Endothelial cell of umbilical vein (primary cell): ENCODE results near the gene YEATS4. TPM values are rescaled to one million over a fixed set of nuclear protein-coding genes. Genes with fewer than 3 reads are reported as not detected.

Experiments
- BruUV-seq: library from RNA; stranded (reverse); fragments of 400-500 nt; replicated peaks from 2 replicates; lab custom pipeline; 2021; lab: Mats Ljungman, UMichigan
- CTCF ChIA-PET: fragments of 300-600, 350-600 bp; sonication (Branson Sonifier 250); formaldehyde crosslinking; loops from one replicate; lab custom pipeline; 2021; ENCODE audit warnings: antibody characterized with exemption, inconsistent platforms; lab: Charles Lee
- POLR2A ChIA-PET: fragments of 300-600, 350-600 bp; sonication (Branson Sonifier 250); formaldehyde crosslinking; loops from one replicate; lab custom pipeline; 2021; ENCODE audit warnings: antibody characterized with exemption, inconsistent platforms; lab: Charles Lee
- DNase-seq: peaks from one replicate; pipeline ENCODE4 v3.0.0-alpha.2; 2011; ENCODE audit warnings: low read depth, low spot score
- FAIRE-seq: peaks from 2 replicates; lab custom pipeline; 2011; peaks lifted over from hg19 to GRCh38; lab: Jason Lieb, UNC
- H2AFZ ChIP-seq: 2 replicates; pipeline ENCODE4 v1.6.0; 2012; ENCODE audit warnings: low read depth, low read length, control low read depth, inconsistent platforms
- H3K27ac ChIP-seq: 2 replicates; pipeline ENCODE4 v1.5.1; 2011; ENCODE audit warnings: low read depth, mild to moderate bottlenecking, control low read depth, low read length, moderate library complexity; ENCODE audit not compliant: insufficient read depth
- H3K27me3 ChIP-seq, 2 experiments: 2 replicates each; pipeline versions ENCODE4 v1.6.0 to v1.6.1; 2011; ENCODE audit warnings: low read length in 2 of 2, mixed read lengths in 1 of 2; ENCODE audit not compliant: control insufficient read depth in 2 of 2, insufficient read depth in 2 of 2
- H3K36me3 ChIP-seq, 2 experiments: 2 replicates in 1 of 2; 3 replicates in 1 of 2; pipeline ENCODE4 v1.5.1; 2011; ENCODE audit warnings: low read length in 2 of 2, mild to moderate bottlenecking in 1 of 2, moderate library complexity in 1 of 2; ENCODE audit not compliant: control insufficient read depth in 2 of 2, insufficient read depth in 2 of 2; ENCODE audit errors: extremely low read depth in 1 of 2
- H3K4me1 ChIP-seq: 3 replicates; pipeline ENCODE4 v1.5.1; 2011; ENCODE audit warnings: mild to moderate bottlenecking, low read length; ENCODE audit not compliant: control insufficient read depth, insufficient read depth; ENCODE audit errors: extremely low read depth
- H3K4me2 ChIP-seq: 2 replicates; pipeline ENCODE4 v1.6.1; 2011; ENCODE audit warnings: low read length, control low read depth, mixed read lengths; ENCODE audit not compliant: insufficient read depth
- H3K4me3 ChIP-seq, 3 experiments: fragments of 200-600 bp in 1 of 3; sonication (generic), shearing (Covaris generic) in 1 of 3; replicated peaks in 1 of 3; 2 replicates each; pipeline ENCODE4 v1.5.1; 2011 to 2016; ENCODE audit warnings: control low read depth in 3 of 3, low read length in 3 of 3, mild to moderate bottlenecking in 2 of 3, inconsistent platforms in 1 of 3, low read depth in 1 of 3, moderate library complexity in 1 of 3; ENCODE audit not compliant: insufficient read depth in 1 of 3
- H3K79me2 ChIP-seq: 2 replicates; pipeline ENCODE4 v1.6.0; 2012; ENCODE audit warnings: low read length, inconsistent platforms; ENCODE audit not compliant: control insufficient read depth, insufficient read depth
- H3K9ac ChIP-seq: replicated peaks from 2 replicates; pipeline ENCODE3; 2011; ENCODE audit warnings: low read length, control low read depth; ENCODE audit not compliant: insufficient read depth; ENCODE audit errors: extremely low read depth
- H3K9me1 ChIP-seq: replicated peaks from 3 replicates; pipeline ENCODE4 v1.6.0; 2011; ENCODE audit warnings: mild to moderate bottlenecking, low read length; ENCODE audit not compliant: control insufficient read depth, insufficient read depth; ENCODE audit errors: extremely low read depth
- H3K9me3 ChIP-seq: replicated peaks from 2 replicates; pipeline ENCODE4 v1.5.1; 2012; ENCODE audit warnings: low read length, inconsistent platforms; ENCODE audit not compliant: control insufficient read depth, insufficient read depth
- H4K20me1 ChIP-seq: replicated peaks from 2 replicates; pipeline ENCODE3; 2011; ENCODE audit warnings: mild to moderate bottlenecking, low read length; ENCODE audit not compliant: control insufficient read depth, insufficient read depth; ENCODE audit errors: extremely low read depth
- GATA2 ChIP-seq: IDR thresholded peaks from 2 replicates; pipeline ENCODE4 v1.7.0; 2011; ENCODE audit warnings: low read depth, mild to moderate bottlenecking, moderate library complexity, mixed read lengths, low read length; ENCODE audit not compliant: insufficient read length, insufficient read depth
- MYC ChIP-seq: IDR thresholded peaks from one replicate; pipeline ENCODE4 v1.6.1; 2011; ENCODE audit warnings: mild to moderate bottlenecking, low read depth, low read length
- dilution Hi-C: fragments of 300-500 bp; cut with MboI; formaldehyde crosslinking; loops from one replicate; pipeline ENCODE4 v1.15.0; 2019; ENCODE audit warnings: low sequenced_read_pairs; ENCODE audit not compliant: extremely low pct_ligation_motif_present
- intact Hi-C: fragments of 100-400 bp; cut with micrococcal nuclease; formaldehyde crosslinking; loops from one replicate; pipeline ENCODE4 v1.10.0; 2022
- polyA plus RNA-seq, 4 experiments: library from polyadenylated mRNA; depleted of rRNA in 3 of 4; stranded (reverse) in 3 of 4; unstranded in 1 of 4; fragments of >200 nt; gene quantifications; 2 replicates each; pipeline versions ENCODE4 v1.2.1 to v1.2.3, GENCODE V29; 2011 to 2012; ENCODE audit warnings: missing spikeins in 1 of 4
- total RNA-seq: library from RNA; stranded (reverse); gene quantifications from 2 replicates; pipeline ENCODE4 v1.2.3, GENCODE V29; 2021
- TF ChIP-seq, protein P1 (sequence below), 2 donors: IDR thresholded peaks; 1 replicate in 1 of 2; 2 replicates in 1 of 2; pipeline ENCODE4 v1.5.1; 2011; ENCODE audit warnings: low read length in 2 of 2, mild to moderate bottlenecking in 2 of 2, moderate library complexity in 2 of 2, control low read depth in 1 of 2, inconsistent platforms in 1 of 2, low read depth in 1 of 2; ENCODE audit not compliant: insufficient read depth in 1 of 2; ENCODE audit errors: extremely low read depth in 1 of 2
- TF ChIP-seq, protein P2 (sequence below): IDR thresholded peaks from 2 replicates; pipeline ENCODE4 v1.6.1; 2011; ENCODE audit not compliant: insufficient read depth, insufficient read length

Gene YEATS4
- total and polyA plus RNA-seq, 2 donors (not counting 3 experiments of a cell fraction or from before 2014, with no cell fraction given), result 13.6 to 16.7 TPM

DNA sequence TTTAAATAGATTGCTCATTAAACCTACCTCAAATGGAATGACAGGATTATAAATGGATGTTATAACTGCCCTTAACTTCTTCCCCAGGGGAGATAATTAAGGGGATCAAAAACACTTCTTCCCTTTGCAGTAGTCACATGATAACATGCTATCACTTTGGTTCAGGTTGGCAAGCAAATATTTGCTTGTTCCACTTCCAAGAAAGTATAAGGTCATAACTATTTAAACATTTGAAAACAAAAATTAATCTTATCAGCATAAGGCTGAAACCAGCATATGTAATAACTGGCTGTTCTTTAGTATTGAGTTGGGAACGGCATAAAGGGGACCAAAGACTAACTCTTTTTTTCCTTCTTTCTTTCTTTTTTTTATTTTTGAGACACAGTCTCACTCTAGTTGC is 13.8 kb upstream of the YEATS4 start:
- BruUV-seq, result no TSS peak
- dilution Hi-C loops, result no loop called here

More for the DNA sequence above, 13.8 kb upstream of the YEATS4 start:
- peaks cover 8 to 14% of the 10 kb centered on the region in 2 experiments for H3K27me3 ChIP-seq
- TF ChIP-seq, protein P1, sequence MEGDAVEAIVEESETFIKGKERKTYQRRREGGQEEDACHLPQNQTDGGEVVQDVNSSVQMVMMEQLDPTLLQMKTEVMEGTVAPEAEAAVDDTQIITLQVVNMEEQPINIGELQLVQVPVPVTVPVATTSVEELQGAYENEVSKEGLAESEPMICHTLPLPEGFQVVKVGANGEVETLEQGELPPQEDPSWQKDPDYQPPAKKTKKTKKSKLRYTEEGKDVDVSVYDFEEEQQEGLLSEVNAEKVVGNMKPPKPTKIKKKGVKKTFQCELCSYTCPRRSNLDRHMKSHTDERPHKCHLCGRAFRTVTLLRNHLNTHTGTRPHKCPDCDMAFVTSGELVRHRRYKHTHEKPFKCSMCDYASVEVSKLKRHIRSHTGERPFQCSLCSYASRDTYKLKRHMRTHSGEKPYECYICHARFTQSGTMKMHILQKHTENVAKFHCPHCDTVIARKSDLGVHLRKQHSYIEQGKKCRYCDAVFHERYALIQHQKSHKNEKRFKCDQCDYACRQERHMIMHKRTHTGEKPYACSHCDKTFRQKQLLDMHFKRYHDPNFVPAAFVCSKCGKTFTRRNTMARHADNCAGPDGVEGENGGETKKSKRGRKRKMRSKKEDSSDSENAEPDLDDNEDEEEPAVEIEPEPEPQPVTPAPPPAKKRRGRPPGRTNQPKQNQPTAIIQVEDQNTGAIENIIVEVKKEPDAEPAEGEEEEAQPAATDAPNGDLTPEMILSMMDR (IDR thresholded peaks at IDR 0.05; ENCODE audit: extremely low read depth in 1 of 2, insufficient read depth in 1 of 2, low read depth in 1 of 2, low read length in 2 of 2), result no peak
- TF ChIP-seq GATA2 (no peak), MYC (no peak)
- TF ChIP-seq, protein P2, sequence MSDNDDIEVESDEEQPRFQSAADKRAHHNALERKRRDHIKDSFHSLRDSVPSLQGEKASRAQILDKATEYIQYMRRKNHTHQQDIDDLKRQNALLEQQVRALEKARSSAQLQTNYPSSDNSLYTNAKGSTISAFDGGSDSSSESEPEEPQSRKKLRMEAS, result no peak
- H3K9ac ChIP-seq, result no peak overlapping the region
- ChIA-PET POLR2A (no interaction called here), CTCF (no interaction called here)
- H3K27ac ChIP-seq, result no peak overlapping the region
- no peak overlapping the region for H2AFZ ChIP-seq
- no peaks in the 10 kb centered on the region for H3K36me3 ChIP-seq
- H3K79me2 ChIP-seq, result no peaks in the 10 kb centered on the region
- no peaks in the 10 kb centered on the region for H3K9me1 ChIP-seq
- intact Hi-C loops, result no loop called here
- no peak overlapping the region for H3K4me3 ChIP-seq
- H3K9me3 ChIP-seq, result no peaks in the 10 kb centered on the region
- DNase-seq (no peak), FAIRE-seq (no peak)
- H3K4me1 ChIP-seq, result no peaks in the 10 kb centered on the region
- H4K20me1 ChIP-seq, result no peaks in the 10 kb centered on the region
- no peak overlapping the region for H3K4me2 ChIP-seq
